GM23338 (cell line): Measurements from ENCODE around the gene CAMTA1. TPM values are rescaled to one million over a fixed set of nuclear protein-coding genes. Genes with fewer than 3 reads are reported as not detected.

Experiments used
- ATAC-seq: fragments of 200-7000 bp; cut with Tn5 transposase; 3 replicates; pipeline ENCODE4 v1.9.1; 2020
- DNase-seq: peaks from one replicate; pipeline ENCODE4 v3.0.0-alpha.2; 2015; ENCODE audit warnings: low spot score
- H2AFZ ChIP-seq: fragments of 200-600 bp; sonication (generic); 2 replicates; pipeline ENCODE4 v1.8.0; 2016; ENCODE audit warnings: antibody characterized with exemption, mild to moderate bottlenecking, moderate library complexity
- H3F3A ChIP-seq: fragments of 200-600 bp; sonication (generic); replicated peaks from 2 replicates; pipeline ENCODE4 v1.8.0; 2017; ENCODE audit warnings: antibody characterized with exemption, mixed run types, low read depth
- H3K27ac ChIP-seq: fragments of 200-600 bp; sonication (generic); 2 replicates; pipeline ENCODE4 v1.6.1; 2016; ENCODE audit warnings: low read depth
- H3K27me3 ChIP-seq: fragments of 200-600 bp; sonication (generic); 2 replicates; pipeline ENCODE4 v1.8.0; 2016; ENCODE audit warnings: mild to moderate bottlenecking, mixed run types, moderate library complexity; ENCODE audit not compliant: insufficient read depth
- H3K36me3 ChIP-seq: fragments of 200-600 bp; sonication (generic); 2 replicates; pipeline ENCODE4 v1.8.0; 2016; ENCODE audit warnings: mild to moderate bottlenecking; ENCODE audit not compliant: insufficient read depth
- H3K4me1 ChIP-seq: fragments of 200-600 bp; sonication (generic); 2 replicates; pipeline ENCODE4 v1.8.0; 2016; ENCODE audit warnings: mild to moderate bottlenecking, moderate library complexity; ENCODE audit not compliant: insufficient read depth
- H3K4me2 ChIP-seq: fragments of 200-600 bp; sonication (generic); 2 replicates; pipeline ENCODE4 v1.7.1; 2017; ENCODE audit warnings: mixed run types
- H3K4me3 ChIP-seq: fragments of 200-600 bp; sonication (generic); 2 replicates; pipeline ENCODE4 v1.6.1; 2016; ENCODE audit warnings: mixed run types
- H3K79me2 ChIP-seq: fragments of 200-600 bp; sonication (generic); replicated peaks from 2 replicates; pipeline ENCODE4 v1.8.0; 2017; ENCODE audit warnings: mild to moderate bottlenecking; ENCODE audit not compliant: insufficient read depth
- H3K9me2 ChIP-seq: fragments of 200-600 bp; sonication (generic); 2 replicates; pipeline ENCODE4 v1.8.0; 2017; ENCODE audit not compliant: insufficient read depth
- H4K20me1 ChIP-seq: fragments of 200-600 bp; sonication (generic); replicated peaks from 2 replicates; pipeline ENCODE4 v1.8.0; 2017; ENCODE audit warnings: mild to moderate bottlenecking; ENCODE audit not compliant: insufficient read depth
- H3K27ac Mint-ChIP-seq: 2 replicates; pipeline ENCODE4 v1.8.0; 2020; ENCODE audit warnings: inconsistent platforms, mild to moderate bottlenecking, moderate library complexity, mixed read lengths
- H3K27me3 Mint-ChIP-seq: 3 replicates; pipeline ENCODE4 v1.8.0; 2022; ENCODE audit warnings: low read depth, mild to moderate bottlenecking, moderate library complexity, mixed read lengths, inconsistent platforms; ENCODE audit not compliant: insufficient read depth, poor library complexity
- H3K36me3 Mint-ChIP-seq: 3 replicates; pipeline ENCODE4 v1.8.0; 2021; ENCODE audit warnings: low read depth, mild to moderate bottlenecking, inconsistent platforms, moderate library complexity, mixed read lengths
- H3K4me1 Mint-ChIP-seq: 3 replicates; pipeline ENCODE4 v1.8.0; 2020; ENCODE audit warnings: mild to moderate bottlenecking, inconsistent platforms, mixed read lengths
- H3K4me3 Mint-ChIP-seq: 3 replicates; pipeline ENCODE4 v1.8.0; 2021; ENCODE audit warnings: moderate library complexity, mild to moderate bottlenecking, inconsistent platforms, mixed read lengths
- H3K9me3 Mint-ChIP-seq: 3 replicates; pipeline ENCODE4 v1.8.0; 2020; ENCODE audit warnings: moderate library complexity, mild to moderate bottlenecking, inconsistent platforms, mixed read lengths
- CREB1 ChIP-seq: fragments of 250-450 bp; sonication (Bioruptor Pico); IDR thresholded peaks from 2 replicates; pipeline ENCODE4 v1.5.0; 2020; ENCODE audit warnings: low read depth, mild to moderate bottlenecking, moderate library complexity
- EZH2 ChIP-seq: fragments of 200-600 bp; sonication (generic); IDR thresholded peaks from one replicate; pipeline ENCODE4 v1.8.0; 2017; ENCODE audit warnings: antibody characterized with exemption, mild to moderate bottlenecking, low read depth; ENCODE audit not compliant: unreplicated experiment
- EZH2phosphoT487 ChIP-seq: fragments of 200-600 bp; sonication (generic); IDR thresholded peaks from one replicate; pipeline ENCODE4 v1.8.1; 2018; ENCODE audit warnings: antibody characterized with exemption; ENCODE audit not compliant: unreplicated experiment
- JUNB ChIP-seq: IDR thresholded peaks from one replicate; pipeline ENCODE4 v1.6.1; 2016; ENCODE audit warnings: antibody characterized with exemption; ENCODE audit not compliant: unreplicated experiment
- POLR2AphosphoS5 ChIP-seq: IDR thresholded peaks from 2 replicates; pipeline ENCODE4 v1.6.1; 2016; ENCODE audit warnings: antibody characterized with exemption, low read depth
- STAT1 ChIP-seq: IDR thresholded peaks from one replicate; pipeline ENCODE4 v1.6.1; 2016; ENCODE audit warnings: antibody characterized with exemption; ENCODE audit not compliant: unreplicated experiment
- ZNF114 ChIP-seq: fragments of 250-450 bp; sonication (Bioruptor Pico); IDR thresholded peaks from 2 replicates; pipeline ENCODE4 v1.5.0; 2020; ENCODE audit warnings: mild to moderate bottlenecking, moderate library complexity
- ZNF331 ChIP-seq: fragments of 250-450 bp; sonication (Bioruptor Pico); IDR thresholded peaks from 2 replicates; pipeline ENCODE4 v1.5.0; 2020; ENCODE audit warnings: low read depth, mild to moderate bottlenecking, moderate library complexity
- polyA plus RNA-seq: library from polyadenylated mRNA; unstranded; fragments of >200 nt; fragmentation: Nextera tagmentation; extraction: Ambion mirVana; gene quantifications from 2 replicates; pipeline ENCODE4 v1.2.1, GENCODE V29; 2016
- total RNA-seq: library from RNA; depleted of rRNA; stranded (reverse); fragments of >200 nt; shearing (Covaris generic); gene quantifications from 2 replicates; pipeline ENCODE4 v1.2.3, GENCODE V29; 2014
- TF ChIP-seq, protein P1 (sequence below): IDR thresholded peaks from one replicate; pipeline ENCODE4 v1.6.1; 2018; ENCODE audit warnings: antibody characterized with exemption; ENCODE audit not compliant: unreplicated experiment
- TF ChIP-seq, protein P2 (sequence below): fragments of 250-450 bp; sonication (Bioruptor Pico); IDR thresholded peaks from 2 replicates; pipeline ENCODE4 v1.5.0; 2020; ENCODE audit warnings: mild to moderate bottlenecking, moderate library complexity
- TF ChIP-seq, protein P3 (sequence below): IDR thresholded peaks from 2 replicates; pipeline ENCODE4 v1.6.1; 2016; ENCODE audit warnings: antibody characterized with exemption
- TF ChIP-seq, protein P4 (sequence below), 2 experiments: fragments of 200-600 bp in 1 of 2; sonication (generic) in 1 of 2; conservative IDR thresholded peaks; 2 replicates each; pipeline versions ENCODE4 v1.5.1 to v1.6.1; 2016 to 2017; ENCODE audit warnings: antibody characterized with exemption in 2 of 2, low read depth in 2 of 2, mild to moderate bottlenecking in 2 of 2, moderate library complexity in 1 of 2

Gene CAMTA1
- total and polyA plus RNA-seq, 2 experiments from 2014 or later = 115 to 519 TPM

DNA sequence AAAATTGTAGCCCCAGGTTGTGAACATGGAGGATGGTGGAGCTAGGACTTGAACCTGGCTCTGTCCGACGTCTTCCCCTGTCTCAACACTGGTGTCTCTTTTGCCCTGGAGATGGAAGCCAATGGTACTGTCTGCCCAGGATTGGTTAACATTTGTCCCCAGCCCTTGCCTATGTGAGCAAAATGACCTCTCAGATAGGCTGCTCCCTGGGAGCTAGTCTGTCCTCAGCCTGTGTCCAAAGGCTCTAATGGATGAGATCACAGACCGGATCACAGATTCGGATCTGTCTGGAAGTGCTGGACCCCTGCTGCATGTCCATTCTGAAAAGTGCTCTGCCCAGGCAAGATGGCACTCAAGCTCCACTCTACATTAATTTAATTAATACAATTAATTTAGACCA, 591.4 kb downstream of the CAMTA1 start:
- Histone ChIP-seq H3K27ac (no peak overlapping the region), H3K9me2 (no peaks in the 10 kb centered on the region), H3K4me1 (peaks cover 19% of the 10 kb centered on the region), H3K79me2 (no peaks in the 10 kb centered on the region), H3K4me3 (no peak overlapping the region), H3K27me3 (no peaks in the 10 kb centered on the region), H4K20me1 (no peaks in the 10 kb centered on the region), H3K4me2 (no peak overlapping the region), H3F3A (no peaks in the 10 kb centered on the region), H2AFZ (no peak overlapping the region), H3K36me3 (no peaks in the 10 kb centered on the region)
- DNase-seq (no peak), ATAC-seq (no peak)
- no peaks in the 10 kb centered on the region for H3K36me3 Mint-ChIP-seq
- H3K27ac Mint-ChIP-seq = no peak overlapping the region
- H3K4me1 Mint-ChIP-seq = peaks cover 45% of the 10 kb centered on the region
- H3K4me3 Mint-ChIP-seq = no peak overlapping the region
- TF ChIP-seq STAT1 = no peak
- TF ChIP-seq POLR2AphosphoS5 = no peak
- TF ChIP-seq ZNF114 = no peak
- TF ChIP-seq, protein P1, sequence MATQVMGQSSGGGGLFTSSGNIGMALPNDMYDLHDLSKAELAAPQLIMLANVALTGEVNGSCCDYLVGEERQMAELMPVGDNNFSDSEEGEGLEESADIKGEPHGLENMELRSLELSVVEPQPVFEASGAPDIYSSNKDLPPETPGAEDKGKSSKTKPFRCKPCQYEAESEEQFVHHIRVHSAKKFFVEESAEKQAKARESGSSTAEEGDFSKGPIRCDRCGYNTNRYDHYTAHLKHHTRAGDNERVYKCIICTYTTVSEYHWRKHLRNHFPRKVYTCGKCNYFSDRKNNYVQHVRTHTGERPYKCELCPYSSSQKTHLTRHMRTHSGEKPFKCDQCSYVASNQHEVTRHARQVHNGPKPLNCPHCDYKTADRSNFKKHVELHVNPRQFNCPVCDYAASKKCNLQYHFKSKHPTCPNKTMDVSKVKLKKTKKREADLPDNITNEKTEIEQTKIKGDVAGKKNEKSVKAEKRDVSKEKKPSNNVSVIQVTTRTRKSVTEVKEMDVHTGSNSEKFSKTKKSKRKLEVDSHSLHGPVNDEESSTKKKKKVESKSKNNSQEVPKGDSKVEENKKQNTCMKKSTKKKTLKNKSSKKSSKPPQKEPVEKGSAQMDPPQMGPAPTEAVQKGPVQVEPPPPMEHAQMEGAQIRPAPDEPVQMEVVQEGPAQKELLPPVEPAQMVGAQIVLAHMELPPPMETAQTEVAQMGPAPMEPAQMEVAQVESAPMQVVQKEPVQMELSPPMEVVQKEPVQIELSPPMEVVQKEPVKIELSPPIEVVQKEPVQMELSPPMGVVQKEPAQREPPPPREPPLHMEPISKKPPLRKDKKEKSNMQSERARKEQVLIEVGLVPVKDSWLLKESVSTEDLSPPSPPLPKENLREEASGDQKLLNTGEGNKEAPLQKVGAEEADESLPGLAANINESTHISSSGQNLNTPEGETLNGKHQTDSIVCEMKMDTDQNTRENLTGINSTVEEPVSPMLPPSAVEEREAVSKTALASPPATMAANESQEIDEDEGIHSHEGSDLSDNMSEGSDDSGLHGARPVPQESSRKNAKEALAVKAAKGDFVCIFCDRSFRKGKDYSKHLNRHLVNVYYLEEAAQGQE = no peak
- TF ChIP-seq, protein P2, sequence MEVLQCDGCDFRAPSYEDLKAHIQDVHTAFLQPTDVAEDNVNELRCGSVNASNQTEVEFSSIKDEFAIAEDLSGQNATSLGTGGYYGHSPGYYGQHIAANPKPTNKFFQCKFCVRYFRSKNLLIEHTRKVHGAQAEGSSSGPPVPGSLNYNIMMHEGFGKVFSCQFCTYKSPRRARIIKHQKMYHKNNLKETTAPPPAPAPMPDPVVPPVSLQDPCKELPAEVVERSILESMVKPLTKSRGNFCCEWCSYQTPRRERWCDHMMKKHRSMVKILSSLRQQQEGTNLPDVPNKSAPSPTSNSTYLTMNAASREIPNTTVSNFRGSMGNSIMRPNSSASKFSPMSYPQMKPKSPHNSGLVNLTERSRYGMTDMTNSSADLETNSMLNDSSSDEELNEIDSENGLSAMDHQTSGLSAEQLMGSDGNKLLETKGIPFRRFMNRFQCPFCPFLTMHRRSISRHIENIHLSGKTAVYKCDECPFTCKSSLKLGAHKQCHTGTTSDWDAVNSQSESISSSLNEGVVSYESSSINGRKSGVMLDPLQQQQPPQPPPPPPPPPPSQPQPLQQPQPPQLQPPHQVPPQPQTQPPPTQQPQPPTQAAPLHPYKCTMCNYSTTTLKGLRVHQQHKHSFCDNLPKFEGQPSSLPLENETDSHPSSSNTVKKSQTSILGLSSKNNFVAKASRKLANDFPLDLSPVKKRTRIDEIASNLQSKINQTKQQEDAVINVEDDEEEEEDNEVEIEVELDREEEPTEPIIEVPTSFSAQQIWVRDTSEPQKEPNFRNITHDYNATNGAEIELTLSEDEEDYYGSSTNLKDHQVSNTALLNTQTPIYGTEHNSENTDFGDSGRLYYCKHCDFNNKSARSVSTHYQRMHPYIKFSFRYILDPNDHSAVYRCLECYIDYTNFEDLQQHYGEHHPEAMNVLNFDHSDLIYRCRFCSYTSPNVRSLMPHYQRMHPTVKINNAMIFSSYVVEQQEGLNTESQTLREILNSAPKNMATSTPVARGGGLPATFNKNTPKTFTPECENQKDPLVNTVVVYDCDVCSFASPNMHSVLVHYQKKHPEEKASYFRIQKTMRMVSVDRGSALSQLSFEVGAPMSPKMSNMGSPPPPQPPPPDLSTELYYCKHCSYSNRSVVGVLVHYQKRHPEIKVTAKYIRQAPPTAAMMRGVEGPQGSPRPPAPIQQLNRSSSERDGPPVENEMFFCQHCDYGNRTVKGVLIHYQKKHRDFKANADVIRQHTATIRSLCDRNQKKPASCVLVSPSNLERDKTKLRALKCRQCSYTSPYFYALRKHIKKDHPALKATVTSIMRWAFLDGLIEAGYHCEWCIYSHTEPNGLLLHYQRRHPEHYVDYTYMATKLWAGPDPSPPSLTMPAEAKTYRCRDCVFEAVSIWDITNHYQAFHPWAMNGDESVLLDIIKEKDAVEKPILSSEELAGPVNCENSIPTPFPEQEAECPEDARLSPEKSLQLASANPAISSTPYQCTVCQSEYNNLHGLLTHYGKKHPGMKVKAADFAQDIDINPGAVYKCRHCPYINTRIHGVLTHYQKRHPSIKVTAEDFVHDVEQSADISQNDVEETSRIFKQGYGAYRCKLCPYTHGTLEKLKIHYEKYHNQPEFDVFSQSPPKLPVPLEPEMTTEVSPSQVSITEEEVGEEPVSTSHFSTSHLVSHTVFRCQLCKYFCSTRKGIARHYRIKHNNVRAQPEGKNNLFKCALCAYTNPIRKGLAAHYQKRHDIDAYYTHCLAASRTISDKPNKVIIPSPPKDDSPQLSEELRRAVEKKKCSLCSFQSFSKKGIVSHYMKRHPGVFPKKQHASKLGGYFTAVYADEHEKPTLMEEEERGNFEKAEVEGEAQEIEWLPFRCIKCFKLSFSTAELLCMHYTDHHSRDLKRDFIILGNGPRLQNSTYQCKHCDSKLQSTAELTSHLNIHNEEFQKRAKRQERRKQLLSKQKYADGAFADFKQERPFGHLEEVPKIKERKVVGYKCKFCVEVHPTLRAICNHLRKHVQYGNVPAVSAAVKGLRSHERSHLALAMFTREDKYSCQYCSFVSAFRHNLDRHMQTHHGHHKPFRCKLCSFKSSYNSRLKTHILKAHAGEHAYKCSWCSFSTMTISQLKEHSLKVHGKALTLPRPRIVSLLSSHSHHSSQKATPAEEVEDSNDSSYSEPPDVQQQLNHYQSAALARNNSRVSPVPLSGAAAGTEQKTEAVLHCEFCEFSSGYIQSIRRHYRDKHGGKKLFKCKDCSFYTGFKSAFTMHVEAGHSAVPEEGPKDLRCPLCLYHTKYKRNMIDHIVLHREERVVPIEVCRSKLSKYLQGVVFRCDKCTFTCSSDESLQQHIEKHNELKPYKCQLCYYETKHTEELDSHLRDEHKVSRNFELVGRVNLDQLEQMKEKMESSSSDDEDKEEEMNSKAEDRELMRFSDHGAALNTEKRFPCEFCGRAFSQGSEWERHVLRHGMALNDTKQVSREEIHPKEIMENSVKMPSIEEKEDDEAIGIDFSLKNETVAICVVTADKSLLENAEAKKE (CRISPR knock-in tag) = no peak
- TF ChIP-seq, protein P3, sequence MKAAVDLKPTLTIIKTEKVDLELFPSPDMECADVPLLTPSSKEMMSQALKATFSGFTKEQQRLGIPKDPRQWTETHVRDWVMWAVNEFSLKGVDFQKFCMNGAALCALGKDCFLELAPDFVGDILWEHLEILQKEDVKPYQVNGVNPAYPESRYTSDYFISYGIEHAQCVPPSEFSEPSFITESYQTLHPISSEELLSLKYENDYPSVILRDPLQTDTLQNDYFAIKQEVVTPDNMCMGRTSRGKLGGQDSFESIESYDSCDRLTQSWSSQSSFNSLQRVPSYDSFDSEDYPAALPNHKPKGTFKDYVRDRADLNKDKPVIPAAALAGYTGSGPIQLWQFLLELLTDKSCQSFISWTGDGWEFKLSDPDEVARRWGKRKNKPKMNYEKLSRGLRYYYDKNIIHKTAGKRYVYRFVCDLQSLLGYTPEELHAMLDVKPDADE = no peak
- TF ChIP-seq, protein P4, sequence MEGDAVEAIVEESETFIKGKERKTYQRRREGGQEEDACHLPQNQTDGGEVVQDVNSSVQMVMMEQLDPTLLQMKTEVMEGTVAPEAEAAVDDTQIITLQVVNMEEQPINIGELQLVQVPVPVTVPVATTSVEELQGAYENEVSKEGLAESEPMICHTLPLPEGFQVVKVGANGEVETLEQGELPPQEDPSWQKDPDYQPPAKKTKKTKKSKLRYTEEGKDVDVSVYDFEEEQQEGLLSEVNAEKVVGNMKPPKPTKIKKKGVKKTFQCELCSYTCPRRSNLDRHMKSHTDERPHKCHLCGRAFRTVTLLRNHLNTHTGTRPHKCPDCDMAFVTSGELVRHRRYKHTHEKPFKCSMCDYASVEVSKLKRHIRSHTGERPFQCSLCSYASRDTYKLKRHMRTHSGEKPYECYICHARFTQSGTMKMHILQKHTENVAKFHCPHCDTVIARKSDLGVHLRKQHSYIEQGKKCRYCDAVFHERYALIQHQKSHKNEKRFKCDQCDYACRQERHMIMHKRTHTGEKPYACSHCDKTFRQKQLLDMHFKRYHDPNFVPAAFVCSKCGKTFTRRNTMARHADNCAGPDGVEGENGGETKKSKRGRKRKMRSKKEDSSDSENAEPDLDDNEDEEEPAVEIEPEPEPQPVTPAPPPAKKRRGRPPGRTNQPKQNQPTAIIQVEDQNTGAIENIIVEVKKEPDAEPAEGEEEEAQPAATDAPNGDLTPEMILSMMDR (conservative IDR thresholded peaks at IDR 0.05; ENCODE audit: low read depth in 2 of 2) = no peak
- no peak for TF ChIP-seq JUNB
- TF ChIP-seq EZH2phosphoT487 = no peak
- no peak for TF ChIP-seq ZNF331 (CRISPR knock-in tag)
- no peak for TF ChIP-seq CREB1
- TF ChIP-seq EZH2 = no peak
- peaks cover 5% of the 10 kb centered on the region for H3K27me3 Mint-ChIP-seq
- no peaks in the 10 kb centered on the region for H3K9me3 Mint-ChIP-seq
